ENCODE results near the gene DMBX1. TPM values are rescaled to one million over a fixed set of nuclear protein-coding genes. Genes with fewer than 3 reads are reported as not detected.

DMBX1 gene
- total and polyA plus RNA-seq, 9 of the 15 experiments (the other 6 are each of a cell fraction or from before 2014, with no cell fraction given), result 0.25 to 4.3 (median 1.0) TPM

- peak; percentile 72 for TF ChIP-seq REST (IDR thresholded peaks at IDR 0.05; ENCODE audit: borderline replicate concordance)
- TF ChIP-seq REST (CRISPR knock-in tag; IDR thresholded peaks at IDR 0.05; ENCODE audit: low read depth), result no peak
- no peak for TF ChIP-seq CREB3 (tag; conservative IDR thresholded peaks at IDR 0.05; ENCODE audit: low read depth)
- TF ChIP-seq ZBTB7A (IDR thresholded peaks at IDR 0.05; ENCODE audit: borderline replicate concordance, control insufficient read depth, low read depth, low read length), result peak; percentile 70; the same call in 1 of the 2 replicates
- 0 out of 2 replicates have a peak, but pooled peaks have one; percentile 17 for TF ChIP-seq ZBTB1 (CRISPR knock-in tag; IDR thresholded peaks at IDR 0.05; ENCODE audit: borderline replicate concordance, low read depth)
- no peak for TF ChIP-seq THRB (CRISPR knock-in tag; conservative IDR thresholded peaks at IDR 0.05)
- no peak for TF ChIP-seq NCOA2 (IDR thresholded peaks at IDR 0.05; ENCODE audit: partially characterized antibody in 2 of 2)
- TF ChIP-seq RBFOX2 (IDR thresholded peaks at IDR 0.05; ENCODE audit: low read depth, low read length), result peak; percentile 46; the same call in 1 of the 2 replicates
- TF ChIP-seq SOX6 (IDR thresholded peaks at IDR 0.05), result no peak; the same call in 1 of the 2 replicates
- no peak for TF ChIP-seq BMI1 (IDR thresholded peaks at IDR 0.05; ENCODE audit: low read length)
- TF ChIP-seq ZNF512 (tag; IDR thresholded peaks at IDR 0.05), result no peak
- TF ChIP-seq STAT5A (IDR thresholded peaks at IDR 0.05; ENCODE audit: borderline replicate concordance, low read length), result no peak
- peak; percentile 78 for TF ChIP-seq MBD1 (CRISPR knock-in tag; IDR thresholded peaks at IDR 0.05)
Measured at GRCh38 chr1:46532498-46533178, 43.0 kb downstream of the DMBX1 start (continued).
